Measurements from ENCODE around the gene KIAA1671.
"Not testable (repeated sequence)": the region's sequence is repeated elsewhere in the genome, so short reads cannot be mapped to it uniquely, and the experiment has no call there.

Gene KIAA1671

DNA sequence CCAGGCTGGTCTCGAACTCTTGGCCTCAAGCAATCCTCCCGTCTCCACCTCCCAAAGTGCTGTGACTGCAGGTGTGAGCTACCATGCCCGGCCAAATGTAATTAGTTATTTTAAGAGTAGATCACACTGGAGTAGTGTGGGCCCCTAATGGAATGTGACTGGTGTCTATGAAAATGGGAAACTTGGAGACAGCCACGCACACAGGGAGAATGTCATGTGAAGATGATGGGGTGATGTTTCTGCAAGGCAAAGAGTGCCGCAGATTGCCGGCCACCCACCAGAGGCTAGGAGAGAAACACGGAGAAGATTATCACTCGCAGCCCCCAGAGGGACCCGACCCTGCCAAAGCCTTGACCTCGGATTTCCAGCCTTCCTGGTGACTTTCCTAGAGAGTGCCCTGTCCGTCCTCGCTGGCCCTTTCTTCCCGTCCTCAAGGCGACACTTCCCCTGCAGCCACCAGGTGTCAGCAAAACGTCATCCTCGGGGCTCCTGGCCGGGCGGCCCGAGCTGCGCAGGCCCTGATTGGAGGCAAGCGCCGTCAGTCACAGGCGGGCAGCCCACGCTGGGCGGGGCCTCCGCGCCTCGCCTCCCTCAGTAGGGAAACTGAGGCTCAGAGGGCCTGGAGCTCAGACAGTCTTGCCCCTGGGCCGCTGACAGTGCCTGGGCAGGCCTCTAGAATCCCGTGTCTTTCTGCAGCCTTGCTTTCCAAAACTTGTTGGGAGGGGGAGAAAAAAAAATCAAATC, 283.2 kb downstream of the KIAA1671 start:
- DNase-seq (ENCODE audit: low read depth in 2 of 2): peak; percentile 10 to 55

- no peak for DNase-seq (ENCODE audit: low read depth in 2 of 2)
Measured at GRCh38 chr22:25236417-25236816, 283.9 kb downstream of the KIAA1671 start.

DNA sequence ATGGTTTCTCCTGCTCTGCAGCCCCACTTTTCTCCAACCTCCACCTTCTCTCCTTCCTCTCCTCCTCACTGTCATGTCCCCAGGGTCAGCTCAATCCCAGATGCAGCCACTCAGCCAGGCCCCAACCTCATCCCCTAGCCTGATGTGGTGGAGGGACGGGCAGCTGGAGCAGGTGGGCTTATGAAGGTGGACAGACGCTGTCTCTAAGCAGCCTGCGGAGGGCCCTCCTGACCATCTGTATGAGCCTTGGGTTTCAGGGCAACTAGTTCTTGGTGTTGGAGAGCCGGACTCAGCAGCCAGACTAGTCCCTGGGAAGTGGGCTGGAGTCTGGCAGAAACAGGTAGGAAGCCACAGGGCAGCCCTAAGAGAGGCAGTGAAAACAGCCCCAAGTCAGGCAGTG, 285.0 kb downstream of the KIAA1671 start:
- no peak for DNase-seq (ENCODE audit: low read depth in 2 of 2)

DNA sequence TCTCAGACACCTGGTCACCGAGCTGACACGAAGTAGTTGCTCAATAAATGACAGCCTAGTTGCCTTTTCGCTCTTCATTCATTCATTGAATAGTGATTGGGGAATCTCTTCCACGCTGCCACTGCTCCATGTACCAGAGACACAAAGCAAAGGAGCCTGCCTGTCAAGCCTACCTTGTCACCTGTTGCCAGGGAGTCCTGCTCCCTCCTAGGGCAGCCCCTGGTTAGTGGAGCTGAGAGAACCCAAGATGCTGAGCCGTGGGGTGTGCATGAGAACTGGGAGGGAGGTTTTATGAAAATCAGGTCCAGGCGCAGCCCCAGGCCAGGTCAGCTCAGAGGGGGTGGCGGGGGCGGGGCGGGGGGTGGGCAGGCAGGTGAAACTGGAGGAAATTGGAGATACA, 285.5 kb downstream of the KIAA1671 start:
- not testable (repeated sequence) for DNase-seq (ENCODE audit: low read depth in 2 of 2)
